ENCODE measurements around the gene REEP1. TPM values are rescaled to one million over a fixed set of nuclear protein-coding genes. Genes with fewer than 3 reads are reported as not detected.

The REEP1 gene
- total RNA-seq, 1 experiment from 2014 or later: not detected

- ChIA-PET POLR2A (interaction anchor here (0.5 kb wide), 1 partner anchor 45 kb away, joined by 3 read pairs; no protein-coding TSS in a partner anchor), CTCF (interaction anchor here (0.6 kb wide), 1 partner anchor 86 kb away, joined by 3 read pairs; no protein-coding TSS in a partner anchor)
- no peaks in the 10 kb centered on the region for H3K9me3 Mint-ChIP-seq (ENCODE audit: unreplicated experiment)
- TF ChIP-seq CTCF (IDR thresholded peaks at IDR 0.05; ENCODE audit: unreplicated experiment): no peak
- intact Hi-C loops (cut with micrococcal nuclease): no loop called here
- no peaks in the 10 kb centered on the region for H3K4me1 Mint-ChIP-seq (ENCODE audit: insufficient read depth, unreplicated experiment)
- H3K27ac Mint-ChIP-seq (ENCODE audit: low read depth, unreplicated experiment): no peak overlapping the region
- BruUV-seq (replicated peaks): no TSS peak
- DNase-seq (ENCODE audit: unreplicated experiment): no peak
- peaks cover 21% of the 10 kb centered on the region for H3K27me3 Mint-ChIP-seq (ENCODE audit: insufficient read depth, unreplicated experiment)
- H3K4me3 Mint-ChIP-seq (ENCODE audit: unreplicated experiment): no peak overlapping the region
- H3K36me3 Mint-ChIP-seq (ENCODE audit: insufficient read depth, unreplicated experiment): no peaks in the 10 kb centered on the region
Measured at GRCh38 chr2:86357392-86357963, 20.1 kb upstream of the REEP1 start.

- ChIA-PET CTCF (no interaction called here), POLR2A (no interaction called here)
- no peaks in the 10 kb centered on the region for H3K4me1 Mint-ChIP-seq (ENCODE audit: insufficient read depth, unreplicated experiment)
- H3K27me3 Mint-ChIP-seq (ENCODE audit: insufficient read depth, unreplicated experiment): peaks cover 31% of the 10 kb centered on the region
- no TSS peak for BruUV-seq (replicated peaks)
- no peak for DNase-seq (ENCODE audit: unreplicated experiment)
- intact Hi-C loops (cut with micrococcal nuclease): no loop called here
- H3K27ac Mint-ChIP-seq (ENCODE audit: low read depth, unreplicated experiment): no peak overlapping the region
- H3K9me3 Mint-ChIP-seq (ENCODE audit: unreplicated experiment): no peaks in the 10 kb centered on the region
- no peak overlapping the region for H3K4me3 Mint-ChIP-seq (ENCODE audit: unreplicated experiment)
- no peaks in the 10 kb centered on the region for H3K36me3 Mint-ChIP-seq (ENCODE audit: insufficient read depth, unreplicated experiment)
- no peak for TF ChIP-seq CTCF (IDR thresholded peaks at IDR 0.05; ENCODE audit: unreplicated experiment)
Measured at GRCh38 chr2:86352727-86353221, 15.3 kb upstream of the REEP1 start.

GRCh38 chr2:86352137-86352726 is 14.8 kb upstream of the REEP1 start:
- H3K4me3 Mint-ChIP-seq (ENCODE audit: unreplicated experiment): no peak overlapping the region
- no peak for DNase-seq (ENCODE audit: unreplicated experiment)
- H3K36me3 Mint-ChIP-seq (ENCODE audit: insufficient read depth, unreplicated experiment): no peaks in the 10 kb centered on the region
- no peaks in the 10 kb centered on the region for H3K9me3 Mint-ChIP-seq (ENCODE audit: unreplicated experiment)
- peaks cover 37% of the 10 kb centered on the region for H3K27me3 Mint-ChIP-seq (ENCODE audit: insufficient read depth, unreplicated experiment)
- no peak for TF ChIP-seq CTCF (IDR thresholded peaks at IDR 0.05; ENCODE audit: unreplicated experiment)
- BruUV-seq (replicated peaks): no TSS peak
- ChIA-PET CTCF (interaction anchor here (0.9 kb wide), 1 partner anchor 131 kb away, joined by 4 read pairs; no protein-coding TSS in a partner anchor), POLR2A (interaction anchor here (0.7 kb wide), 1 partner anchor 29 kb away, joined by 3 read pairs; no protein-coding TSS in a partner anchor)
- no peak overlapping the region for H3K27ac Mint-ChIP-seq (ENCODE audit: low read depth, unreplicated experiment)
- H3K4me1 Mint-ChIP-seq (ENCODE audit: insufficient read depth, unreplicated experiment): no peaks in the 10 kb centered on the region
- intact Hi-C loops (cut with micrococcal nuclease): no loop called here

GRCh38 chr2:86350751-86351150 is 13.3 kb upstream of the REEP1 start:
- ChIA-PET CTCF (no interaction called here), POLR2A (no interaction called here)
- H3K4me3 Mint-ChIP-seq (ENCODE audit: unreplicated experiment): no peak overlapping the region
- no peak for TF ChIP-seq CTCF (IDR thresholded peaks at IDR 0.05; ENCODE audit: unreplicated experiment)
- peaks cover 45% of the 10 kb centered on the region for H3K27me3 Mint-ChIP-seq (ENCODE audit: insufficient read depth, unreplicated experiment)
- no peaks in the 10 kb centered on the region for H3K4me1 Mint-ChIP-seq (ENCODE audit: insufficient read depth, unreplicated experiment)
- intact Hi-C loops (cut with micrococcal nuclease): no loop called here
- H3K27ac Mint-ChIP-seq (ENCODE audit: low read depth, unreplicated experiment): no peak overlapping the region
- BruUV-seq (replicated peaks): no TSS peak
- no peaks in the 10 kb centered on the region for H3K36me3 Mint-ChIP-seq (ENCODE audit: insufficient read depth, unreplicated experiment)
- H3K9me3 Mint-ChIP-seq (ENCODE audit: unreplicated experiment): no peaks in the 10 kb centered on the region
- DNase-seq (ENCODE audit: unreplicated experiment): no peak

Data from MCF 10A (cell line).